CD4-positive, alpha-beta T cell treated with Interleukin-10 for 1 hour (primary cell): Measurements from ENCODE around the gene SLX9.
"Not testable (repeated sequence)": the region's sequence is repeated elsewhere in the genome, so short reads cannot be mapped to it uniquely, and the experiment has no call there.

Source experiments
- DNase-seq: peaks from one replicate; pipeline ENCODE4 v3.0.0-alpha.2; 2020

Gene SLX9

DNA sequence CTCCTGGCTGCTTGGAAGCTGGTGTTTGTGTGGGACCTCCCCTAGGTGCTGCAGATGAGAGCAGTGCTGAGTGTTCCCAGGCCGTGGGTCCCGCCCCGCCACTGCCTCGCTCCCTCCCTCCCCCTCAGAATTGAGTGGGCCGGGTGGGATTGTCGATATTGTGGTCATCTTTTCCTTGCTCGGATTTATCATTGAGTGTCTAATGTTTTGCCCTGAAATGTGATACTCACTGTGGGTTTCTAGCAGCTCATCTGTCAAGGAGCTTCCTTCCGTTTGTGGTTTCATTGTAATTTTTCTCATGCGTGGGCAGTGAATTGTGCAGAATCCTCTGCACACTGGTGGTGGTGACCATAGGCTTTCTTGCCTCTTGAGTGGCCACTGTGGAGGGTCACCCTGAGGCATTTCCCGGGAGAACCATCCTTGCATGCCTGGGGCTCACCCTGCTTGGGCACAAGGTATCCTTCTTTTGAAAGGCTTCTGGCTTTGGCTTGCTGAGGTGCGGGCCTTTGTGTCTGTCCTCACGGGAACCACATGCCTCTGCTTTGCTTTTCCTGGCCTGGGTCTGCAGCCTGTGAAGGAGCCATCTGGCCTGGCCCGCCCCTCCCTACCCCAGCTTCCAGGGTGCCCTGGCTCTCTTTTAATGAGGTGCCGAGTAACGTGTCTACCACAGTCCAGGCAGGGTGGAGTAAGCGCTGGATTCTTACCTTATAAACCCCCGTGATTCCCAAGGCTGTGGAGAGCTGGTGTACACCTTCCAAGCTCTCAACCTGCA, 25.6 kb downstream of the SLX9 start:
- DNase-seq, result peak; percentile 36

DNA sequence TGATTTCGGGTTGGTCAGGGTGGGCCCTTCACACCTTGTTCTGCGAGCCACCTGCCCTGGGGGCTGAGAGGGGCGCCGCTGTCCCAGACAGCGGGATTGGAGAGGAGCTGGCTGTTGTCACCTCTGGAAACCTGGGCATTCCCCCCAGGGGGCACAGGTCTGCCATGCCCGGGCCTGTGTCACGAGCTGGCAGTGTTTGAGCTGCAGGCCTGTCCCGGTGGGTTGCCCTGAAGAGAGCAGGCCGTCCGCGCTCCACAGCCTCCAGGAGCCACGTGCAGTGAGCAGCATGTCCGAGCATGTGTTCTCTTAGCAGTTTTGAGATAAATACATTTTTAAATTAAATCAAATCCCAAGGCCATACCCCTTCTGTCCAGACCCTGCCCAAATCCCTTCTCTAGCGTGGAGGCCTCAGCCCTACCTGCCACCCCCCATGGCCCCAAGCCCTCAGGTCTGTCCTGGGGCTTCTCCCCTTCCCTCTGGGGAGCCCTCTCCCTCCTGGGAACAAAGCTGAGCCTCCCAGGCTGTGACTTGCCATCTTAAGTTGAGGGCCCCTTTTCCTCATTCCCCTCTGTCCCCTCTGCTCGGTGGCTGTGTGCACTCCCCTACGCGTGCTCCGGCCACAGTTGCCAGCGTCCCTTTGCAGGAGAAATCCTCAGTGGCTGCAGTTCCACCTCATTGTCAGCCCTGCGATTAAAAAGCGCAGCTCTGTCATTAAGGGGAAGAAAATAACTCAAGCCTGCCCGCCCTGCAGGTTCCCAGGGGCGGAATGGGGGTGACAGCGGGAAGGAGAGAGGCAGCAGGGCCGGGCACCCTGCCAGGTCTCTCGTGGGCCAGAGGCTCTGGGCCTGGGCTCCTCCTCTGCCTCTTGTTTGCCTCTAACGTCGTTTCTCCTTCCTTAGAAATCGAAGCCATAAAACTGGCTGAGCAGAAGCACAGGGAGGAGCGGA, 26.6 kb downstream of the SLX9 start:
- DNase-seq, result no peak

DNA sequence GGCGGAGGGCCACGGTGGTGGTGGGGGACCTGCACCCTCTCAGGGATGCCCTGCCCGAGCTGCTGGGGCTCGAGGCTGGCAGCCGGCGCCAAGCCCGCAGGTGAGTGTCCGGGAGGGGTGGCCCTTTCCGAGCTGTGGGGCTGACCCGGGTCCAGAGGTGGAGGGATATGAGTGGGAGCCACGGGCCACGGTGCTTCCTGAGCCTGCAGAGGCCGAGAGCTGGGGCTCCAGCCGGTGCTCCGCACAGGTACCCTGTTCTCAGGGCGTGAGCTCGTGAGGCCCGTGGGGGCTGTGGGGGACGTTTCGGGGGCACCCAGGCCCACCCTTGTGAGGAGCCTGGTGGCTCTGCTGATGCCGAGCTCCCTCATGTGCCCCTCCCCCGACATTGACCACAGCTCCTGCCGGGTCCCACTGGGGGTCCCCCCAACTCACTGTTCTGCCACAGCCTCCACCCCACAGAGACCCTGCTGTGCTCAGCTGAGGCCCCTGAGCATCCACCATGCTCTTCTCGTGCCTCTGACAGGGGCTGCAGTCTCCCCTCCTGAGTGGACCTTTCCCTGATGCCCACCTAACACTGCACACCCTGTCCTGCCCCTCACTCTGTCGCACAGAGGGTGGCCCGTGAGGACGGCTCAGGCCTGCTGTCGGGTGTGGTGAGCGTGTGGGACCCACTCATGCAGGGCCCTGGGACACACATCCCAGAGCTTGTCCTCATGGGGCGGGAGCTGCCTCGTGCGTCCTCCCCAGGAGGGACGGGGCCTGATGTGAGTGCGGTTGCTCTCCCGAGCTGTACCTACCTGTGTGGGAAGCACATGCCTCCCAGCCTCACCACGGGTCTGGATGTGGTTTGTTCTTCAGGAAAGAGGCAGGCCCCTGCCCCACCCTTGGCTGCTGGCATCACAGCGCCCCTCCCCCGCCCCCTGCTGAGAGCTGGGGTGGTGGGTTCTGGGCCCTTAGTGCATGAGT, 27.5 kb downstream of the SLX9 start:
- no peak for DNase-seq

DNA sequence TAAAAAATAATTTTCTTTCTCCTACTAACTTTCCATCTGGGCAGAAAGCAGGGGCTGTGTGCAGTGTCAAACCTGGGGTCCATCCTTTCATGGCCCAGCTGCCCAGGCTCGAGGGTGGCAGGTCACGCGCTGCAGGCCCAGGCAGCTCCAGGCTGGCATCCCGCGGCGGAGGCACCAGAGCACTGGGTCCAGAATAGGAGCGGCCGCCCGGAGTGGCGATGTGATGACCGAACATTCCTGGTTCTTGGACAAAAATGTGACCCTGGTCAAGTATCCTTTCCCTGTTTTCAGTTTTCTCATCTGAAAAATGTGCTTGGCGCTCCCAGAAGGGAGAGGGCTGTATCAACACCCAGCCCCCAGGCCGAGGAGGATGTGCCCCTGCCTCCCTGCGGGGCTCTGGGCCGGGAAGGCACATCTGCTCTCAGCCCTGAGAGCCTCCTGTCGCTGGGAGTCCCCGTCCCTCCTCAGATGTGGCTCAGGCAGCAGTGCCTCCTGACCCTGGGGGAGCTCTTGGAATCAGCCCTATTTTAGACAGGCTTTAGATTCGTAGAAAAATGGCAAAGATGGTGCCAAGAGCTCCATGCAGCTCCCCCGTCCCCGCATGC, 29.3 kb downstream of the SLX9 start:
- no peak for DNase-seq

DNA sequence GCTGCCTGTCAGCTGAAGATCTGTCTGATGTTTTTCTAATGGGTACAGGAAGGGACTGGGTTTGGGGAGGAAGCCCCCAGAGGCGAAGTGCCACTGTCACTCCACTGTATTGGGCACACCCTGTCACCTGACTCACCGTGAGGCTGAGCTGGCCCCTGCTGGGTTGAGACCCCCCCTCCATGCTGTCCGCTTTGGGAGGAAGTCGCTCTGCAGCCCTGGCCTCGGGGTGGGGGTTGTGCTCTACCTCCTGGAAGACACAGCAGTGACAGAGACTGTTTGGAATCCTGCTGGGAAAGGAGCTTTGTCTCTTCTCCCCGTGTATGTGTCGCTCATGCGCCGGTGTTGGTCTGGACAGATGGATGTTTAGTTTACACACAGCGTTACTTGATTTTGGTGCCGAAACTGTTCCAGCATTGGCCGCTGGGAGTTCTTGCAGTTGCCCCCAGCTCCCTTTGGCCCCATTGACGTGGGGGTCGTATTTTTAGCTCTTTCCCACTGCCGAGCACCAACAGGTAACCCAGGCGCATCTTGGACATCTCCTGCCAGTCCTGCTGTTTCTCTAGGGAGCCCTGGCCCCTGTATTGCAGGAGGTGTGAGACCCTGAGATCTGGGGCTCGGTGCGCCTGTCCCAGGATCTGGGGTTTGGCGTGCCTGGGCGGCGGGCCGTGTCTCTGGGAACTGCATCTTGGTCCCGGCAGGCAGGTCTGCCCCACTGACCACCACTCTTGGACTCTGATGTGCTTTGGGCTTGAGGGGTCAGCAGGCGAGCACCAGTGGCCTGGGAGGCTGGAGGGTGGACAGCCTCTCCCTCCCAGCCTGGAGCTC, 30.3 kb downstream of the SLX9 start:
- no peak for DNase-seq

DNA sequence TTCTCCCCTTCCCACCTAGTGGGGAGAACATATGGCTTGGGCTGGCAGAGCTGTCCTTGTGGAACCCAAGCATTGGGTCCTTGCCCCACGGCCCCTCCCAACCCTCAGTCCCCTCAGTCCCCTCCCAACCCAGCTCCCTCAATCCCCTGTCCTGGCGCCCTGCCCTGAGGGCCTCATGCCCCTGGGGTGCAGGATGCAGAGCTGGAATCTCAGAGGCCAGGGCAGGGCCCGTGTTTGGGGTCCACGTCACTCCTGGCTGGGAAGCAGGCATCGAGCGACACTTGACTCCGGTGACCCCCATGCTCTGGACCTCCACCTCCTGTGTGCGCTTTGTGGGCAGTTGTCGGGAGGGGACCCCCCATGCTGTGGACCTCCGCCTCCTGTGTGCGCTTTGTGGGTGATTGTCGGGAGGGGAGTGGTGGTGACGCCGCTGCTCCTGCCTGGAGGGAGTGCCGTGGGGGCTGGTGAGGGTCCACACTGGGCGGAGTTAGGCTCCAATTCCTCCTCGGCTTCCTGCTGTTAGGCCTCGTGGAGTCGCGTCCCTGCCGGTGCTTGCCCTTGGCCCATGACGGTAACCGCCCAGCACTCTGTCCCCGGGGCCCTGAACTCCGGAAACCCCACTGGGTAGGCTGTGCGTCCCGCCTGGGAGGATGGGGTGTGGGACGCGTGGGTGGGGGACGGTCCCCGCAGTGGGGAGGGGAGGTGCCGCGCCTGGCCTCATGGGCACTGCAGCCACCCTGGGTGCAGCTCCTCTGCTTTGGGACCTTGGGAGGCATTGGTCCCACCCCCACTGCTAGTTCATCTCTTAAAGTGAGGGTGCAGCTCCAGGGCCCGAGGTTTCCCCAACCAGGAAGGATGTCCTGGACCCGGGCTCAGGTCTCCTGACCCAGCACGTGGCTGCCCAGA, 31.2 kb downstream of the SLX9 start:
- DNase-seq, result no peak

DNA sequence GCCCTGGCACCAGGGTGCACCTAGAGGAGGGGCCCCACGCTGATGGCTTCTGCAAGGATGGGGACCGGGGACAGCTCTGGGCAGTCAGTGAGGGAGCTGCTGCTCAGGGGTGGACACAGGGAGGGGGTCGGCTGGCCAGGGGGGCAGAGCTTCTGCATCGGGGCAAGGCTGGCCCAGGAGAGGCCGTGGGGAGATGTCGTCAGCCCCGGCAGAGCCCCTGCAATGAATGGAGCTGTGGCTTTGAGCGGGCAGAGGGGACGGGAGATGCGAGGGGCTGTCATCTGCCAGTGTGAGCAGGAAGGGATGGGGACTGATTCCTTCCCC, 31.8 kb downstream of the SLX9 start:
- DNase-seq, result no peak

DNA sequence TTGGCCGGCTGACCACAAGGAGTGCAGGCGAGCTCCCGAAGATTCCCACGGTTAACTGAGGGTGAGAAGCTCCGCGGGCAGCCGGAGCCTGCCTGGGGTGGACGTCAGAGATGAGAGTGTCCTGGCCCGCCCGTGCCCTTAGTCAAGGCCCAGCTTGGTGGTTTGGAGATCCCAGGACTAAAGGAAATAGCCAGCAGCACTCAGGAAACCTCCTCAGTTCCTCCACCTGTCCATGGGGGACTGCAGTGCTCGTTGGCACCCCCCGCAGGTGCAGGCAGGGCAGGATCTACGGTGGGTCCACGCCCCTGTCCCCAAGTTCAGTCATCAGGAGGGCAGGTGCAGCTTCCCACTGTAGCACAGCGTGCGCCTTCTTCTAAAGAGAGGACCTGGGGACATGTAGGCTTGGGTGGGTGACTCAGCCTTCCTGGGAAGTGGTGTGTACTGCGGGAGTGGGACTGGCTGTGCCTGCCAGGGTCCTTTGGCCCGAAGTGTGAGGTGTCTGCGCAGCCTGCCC, 32.5 kb downstream of the SLX9 start:
- no peak for DNase-seq

DNA sequence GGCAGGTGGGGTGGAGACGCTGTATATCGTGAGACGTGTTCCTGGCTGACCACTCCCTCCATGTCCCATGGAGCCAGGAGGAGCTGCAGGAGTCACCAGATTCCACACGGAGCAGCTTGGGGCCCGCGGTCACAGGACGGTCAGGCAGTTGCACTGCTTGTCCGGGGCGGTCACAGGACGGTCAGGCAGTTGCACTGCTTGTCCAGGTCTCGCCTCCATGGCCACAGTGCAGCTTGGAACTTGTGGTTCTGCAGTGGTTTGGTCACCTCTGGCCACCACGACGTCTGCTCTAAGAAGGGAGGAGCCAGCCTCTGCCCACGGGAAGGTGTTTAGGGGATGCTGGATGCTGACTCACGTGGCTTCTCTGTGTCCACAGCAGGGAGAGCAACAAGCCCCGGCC, 33.0 kb downstream of the SLX9 start:
- no peak for DNase-seq

DNA sequence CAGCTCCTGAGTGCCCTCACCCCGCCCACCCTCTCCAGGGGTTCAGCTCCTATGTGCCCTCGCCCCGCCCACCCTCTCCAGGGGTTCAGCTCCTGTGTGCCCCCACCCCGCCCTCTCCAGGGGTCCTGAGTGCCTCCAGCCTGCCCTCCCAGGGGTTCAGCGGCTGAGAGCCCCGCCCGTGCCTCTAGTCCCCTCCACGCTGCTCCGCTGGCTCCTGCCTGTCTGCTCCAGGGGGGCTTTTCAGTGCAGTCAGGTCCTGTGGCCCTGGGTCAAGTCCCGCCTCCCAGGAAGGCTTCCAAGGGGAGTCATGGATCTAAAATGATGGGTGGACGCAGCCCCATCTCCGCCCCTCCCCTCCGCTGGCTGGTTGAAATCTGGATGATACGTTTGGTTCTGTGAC, 33.8 kb downstream of the SLX9 start:
- DNase-seq, result no peak

DNA sequence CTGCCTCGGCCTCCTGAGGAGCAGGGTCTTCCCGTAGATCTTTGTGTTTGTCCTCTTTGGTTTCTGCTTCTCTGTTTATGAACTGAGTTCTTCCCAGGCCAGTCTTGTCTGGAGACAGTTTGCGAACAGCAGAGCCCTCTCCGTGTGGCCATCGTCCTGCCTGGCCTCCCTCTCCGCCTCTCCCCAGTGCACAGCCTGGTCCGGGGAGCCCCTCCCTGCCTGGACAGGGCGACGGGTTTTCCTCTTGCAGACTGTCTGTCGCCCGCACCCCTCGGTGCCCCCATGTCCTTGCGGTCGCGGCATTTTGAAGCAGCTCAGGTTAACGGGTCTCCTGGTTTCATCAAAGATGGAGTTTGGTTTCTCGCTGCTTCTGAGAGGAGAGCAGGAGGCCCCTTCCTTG, 34.8 kb downstream of the SLX9 start:
- DNase-seq, result no peak

DNA sequence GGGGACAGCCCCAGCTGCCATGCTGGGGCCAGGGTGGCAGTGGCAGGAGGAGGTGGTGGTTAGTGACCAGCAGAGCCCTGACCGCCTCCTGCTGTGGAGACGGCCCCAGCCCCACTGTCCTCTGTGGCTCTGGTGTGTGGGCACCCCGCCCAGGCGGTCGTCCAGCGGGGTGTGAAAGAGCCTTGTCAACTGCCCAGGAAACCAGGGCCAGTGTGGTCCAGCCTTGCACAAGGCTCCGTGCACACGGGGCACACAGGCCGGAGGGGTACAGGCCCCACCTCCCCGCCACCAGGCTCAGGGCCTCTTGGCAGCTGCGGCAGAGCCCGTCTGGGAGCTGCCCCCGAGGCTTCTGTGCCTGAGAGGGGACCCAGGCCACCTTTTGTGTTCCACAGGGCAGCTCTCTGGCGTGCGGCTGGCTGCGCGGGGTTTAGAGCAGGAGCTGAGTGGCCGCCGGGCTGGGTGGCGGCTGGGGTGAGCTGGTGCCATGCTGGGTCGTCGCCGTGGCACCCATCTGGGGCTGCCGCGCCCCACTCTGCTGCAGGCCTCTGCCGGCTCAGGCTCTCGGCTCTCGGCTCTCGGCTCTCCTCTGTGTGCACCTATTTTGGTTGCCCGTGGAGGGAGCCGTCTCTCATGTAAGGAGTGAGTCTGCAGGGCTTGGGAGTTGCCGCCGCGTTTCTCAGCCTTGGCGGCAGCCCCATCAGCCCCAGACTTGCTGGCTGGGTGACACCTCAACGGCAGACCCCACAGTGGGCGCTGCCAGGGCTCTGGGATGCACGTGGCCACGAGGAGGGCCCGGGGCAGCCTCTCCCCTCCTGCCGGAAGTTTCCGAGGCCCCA, 36.1 kb downstream of the SLX9 start:
- DNase-seq, result no peak

DNA sequence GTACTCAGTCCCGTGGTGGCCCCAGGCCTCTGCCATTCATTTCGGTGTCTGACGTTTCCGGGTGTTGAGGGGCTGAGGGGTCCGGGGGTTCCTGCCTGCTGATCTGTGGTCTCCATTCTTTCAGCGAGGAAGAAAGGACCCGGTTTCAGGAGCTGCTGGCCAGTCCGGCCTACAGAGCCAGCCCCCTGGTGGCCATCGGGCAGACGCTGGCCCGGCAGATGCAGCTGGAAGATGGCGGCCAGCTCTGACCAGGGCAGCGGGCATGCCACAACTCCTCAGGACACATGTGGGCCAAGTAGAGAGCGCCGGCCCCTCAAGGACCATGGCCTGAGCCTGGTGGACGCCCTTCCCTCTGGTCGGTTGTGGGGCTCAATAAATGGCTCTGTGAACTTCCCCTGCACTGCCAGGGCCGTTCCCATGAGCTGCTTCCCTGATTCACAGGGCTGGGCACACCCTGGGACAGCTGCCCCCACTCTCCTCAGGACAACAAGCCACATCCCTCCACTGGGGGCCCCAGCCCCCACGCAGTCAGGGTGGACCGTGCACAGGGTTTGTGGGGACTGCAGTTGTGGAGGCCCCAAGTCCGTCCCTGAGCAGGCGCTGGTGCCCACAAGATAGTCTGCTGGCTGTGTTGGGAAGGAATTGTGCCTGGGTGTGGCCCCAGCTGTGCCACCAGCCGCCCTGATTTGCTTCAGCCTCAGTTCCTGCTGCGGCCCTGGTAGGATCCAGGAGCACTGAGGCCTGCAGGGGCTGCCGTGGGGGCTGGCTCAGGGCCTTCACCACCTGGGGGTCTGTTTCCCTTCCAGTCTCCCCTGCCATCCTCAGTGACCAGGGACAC, 36.9 kb downstream of the SLX9 start:
- not testable (repeated sequence) for DNase-seq

DNA sequence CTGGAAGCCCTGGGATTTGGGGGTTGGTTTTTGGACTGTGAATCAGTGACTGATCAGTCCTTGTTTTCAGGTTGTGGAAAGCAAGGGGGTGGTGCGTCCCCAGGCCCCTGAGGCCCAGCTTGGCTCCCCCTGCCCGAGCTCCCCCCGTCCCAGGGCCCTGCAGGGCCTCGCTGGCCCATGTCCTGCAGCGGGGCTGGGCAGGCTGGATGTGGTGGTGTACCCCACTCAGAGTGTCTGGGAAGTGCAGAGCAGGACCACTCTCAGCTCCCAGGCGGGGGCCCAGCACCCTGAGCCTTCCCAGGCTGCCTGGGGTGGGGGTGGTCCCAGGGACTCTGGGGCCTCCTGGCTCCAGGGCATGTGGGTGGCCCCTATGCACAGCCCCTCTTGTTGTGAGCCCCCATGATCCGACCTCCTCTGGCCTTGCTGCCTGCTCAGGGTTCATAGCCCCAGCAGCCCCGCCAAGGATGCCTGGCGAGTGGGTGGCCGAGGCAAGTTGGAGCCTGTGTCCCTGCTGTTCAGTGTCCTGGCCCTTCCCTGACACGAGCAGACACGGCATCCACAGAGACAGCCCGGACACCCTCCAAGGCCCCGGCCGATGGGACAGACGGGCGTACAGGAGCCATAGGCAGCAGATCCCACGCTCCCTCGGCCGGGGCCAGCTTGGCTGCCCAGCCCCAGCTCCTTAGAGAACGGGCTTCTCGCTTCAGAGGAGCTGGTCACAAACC, 37.9 kb downstream of the SLX9 start:
- no peak for DNase-seq

DNA sequence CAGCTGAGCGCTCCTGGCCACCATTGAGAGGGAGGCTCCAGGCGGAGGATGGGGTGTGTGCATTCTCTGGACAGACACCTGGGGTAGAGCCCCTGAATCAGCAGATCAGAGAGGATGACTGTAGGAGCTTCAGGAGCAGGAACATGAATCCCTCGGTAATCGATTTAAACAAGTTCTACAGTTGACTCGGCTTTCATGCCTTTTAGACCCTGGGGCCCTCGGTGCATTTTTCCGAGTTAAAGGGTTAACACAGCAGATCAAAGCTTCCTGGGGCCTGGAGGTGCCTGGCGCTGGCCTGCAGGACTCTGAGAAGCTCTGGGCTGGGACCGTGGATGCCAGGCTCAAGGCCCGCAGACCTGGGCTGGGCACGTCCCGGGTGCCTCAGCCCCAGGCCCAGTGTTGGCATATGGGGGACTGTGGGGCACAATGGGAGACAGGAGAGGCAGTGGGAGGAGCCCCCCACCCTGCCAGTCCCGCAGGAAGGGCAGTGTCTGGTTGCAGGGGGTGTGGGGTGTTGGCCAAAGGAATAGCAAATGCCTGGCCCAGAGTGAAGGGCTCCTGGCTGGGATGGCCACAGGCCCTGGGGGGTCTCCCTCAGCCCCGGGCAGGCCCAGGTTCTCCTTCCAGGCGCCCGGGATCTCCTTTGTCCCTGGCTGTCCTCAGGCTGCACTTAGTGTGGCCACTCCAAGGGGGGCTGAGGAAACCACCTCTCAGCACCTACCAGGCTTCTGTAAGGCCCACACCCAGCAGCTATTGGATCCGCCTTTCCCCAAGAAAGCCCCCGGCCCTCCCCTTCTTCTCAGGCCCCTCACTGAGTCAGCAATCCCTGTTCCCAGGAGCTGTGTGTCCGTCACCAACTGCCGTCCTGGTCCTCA, 40.1 kb downstream of the SLX9 start:
- no peak for DNase-seq
